MM.1S (cell line): Measurements from ENCODE around the gene DAD1.
"Not testable (repeated sequence)": the region's sequence is repeated elsewhere in the genome, so short reads cannot be mapped to it uniquely, and the experiment has no call there.

ENCODE experiments used
- DNase-seq: peaks from one replicate; pipeline ENCODE4 v3.0.0-alpha.2; 2015
- H2AFZ ChIP-seq: fragments of 300-600 bp; sonication (generic); 2 replicates; pipeline ENCODE4 v1.6.0; 2016; ENCODE audit warnings: antibody characterized with exemption, low read length
- H3F3A ChIP-seq: fragments of 300-600 bp; sonication (generic); 2 replicates; pipeline ENCODE4 v1.6.1; 2016; ENCODE audit warnings: mild to moderate bottlenecking, antibody characterized with exemption, low read length, moderate library complexity, mixed read lengths; ENCODE audit not compliant: insufficient read depth
- H3K27ac ChIP-seq: fragments of 300-600 bp; sonication (generic); 2 replicates; pipeline ENCODE4 v1.5.1; 2016; ENCODE audit warnings: mild to moderate bottlenecking, low read length
- H3K27me3 ChIP-seq: fragments of 300-600 bp; sonication (generic); replicated peaks from 2 replicates; pipeline ENCODE4 v1.6.0; 2016; ENCODE audit warnings: low read length; ENCODE audit not compliant: insufficient read depth
- H3K36me3 ChIP-seq: fragments of 300-600 bp; sonication (generic); replicated peaks from 2 replicates; pipeline ENCODE4 v1.6.1; 2016; ENCODE audit warnings: mild to moderate bottlenecking, low read length, mixed read lengths; ENCODE audit not compliant: insufficient read depth
- H3K4me1 ChIP-seq: fragments of 300-600 bp; sonication (generic); 2 replicates; pipeline ENCODE4 v1.6.1; 2016; ENCODE audit warnings: low read length, mixed read lengths
- H3K4me2 ChIP-seq: fragments of 300-600 bp; sonication (generic); 2 replicates; pipeline ENCODE4 v1.6.0; 2016; ENCODE audit warnings: low read depth, low read length
- H3K4me3 ChIP-seq: fragments of 300-600 bp; sonication (generic); 2 replicates; pipeline ENCODE4 v1.5.1; 2016; ENCODE audit warnings: low read length, mixed read lengths
- H3K79me2 ChIP-seq: fragments of 300-600 bp; sonication (generic); 2 replicates; pipeline ENCODE4 v1.6.1; 2016; ENCODE audit warnings: mixed run types, low read length, mixed read lengths
- H3K9ac ChIP-seq: fragments of 300-600 bp; sonication (generic); 2 replicates; pipeline ENCODE4 v1.6.1; 2016; ENCODE audit warnings: low read length, mixed read lengths
- H3K9me2 ChIP-seq: fragments of 300-600 bp; sonication (generic); replicated peaks from 2 replicates; pipeline ENCODE4 v1.6.1; 2016; ENCODE audit warnings: mild to moderate bottlenecking, low read length, mixed read lengths; ENCODE audit not compliant: insufficient read depth
- H3K9me3 ChIP-seq: fragments of 300-600 bp; sonication (generic); replicated peaks from 2 replicates; pipeline ENCODE4 v1.6.1; 2016; ENCODE audit warnings: mild to moderate bottlenecking, low read length, mixed read lengths; ENCODE audit not compliant: insufficient read depth
- H4K20me1 ChIP-seq: fragments of 300-600 bp; sonication (generic); 2 replicates; pipeline ENCODE4 v1.6.1; 2016; ENCODE audit warnings: mild to moderate bottlenecking, low read length, moderate library complexity, mixed read lengths; ENCODE audit not compliant: insufficient read depth
- EZH2 ChIP-seq: fragments of 300-600 bp; sonication (generic); optimal IDR thresholded peaks from 2 replicates; pipeline ENCODE3; 2017; ENCODE audit warnings: low read depth, mild to moderate bottlenecking, antibody characterized with exemption, low read length, mixed read lengths
- EZH2phosphoT487 ChIP-seq: fragments of 300-600 bp; sonication (generic); IDR thresholded peaks from 2 replicates; pipeline ENCODE4 v1.6.1; 2018; ENCODE audit warnings: antibody characterized with exemption, low read length
- TF ChIP-seq, protein P1 (sequence below): fragments of 300-600 bp; sonication (generic); IDR thresholded peaks from 2 replicates; pipeline ENCODE4 v1.5.1; 2016; ENCODE audit warnings: antibody characterized with exemption, low read length, mixed read lengths

Gene DAD1

DNA sequence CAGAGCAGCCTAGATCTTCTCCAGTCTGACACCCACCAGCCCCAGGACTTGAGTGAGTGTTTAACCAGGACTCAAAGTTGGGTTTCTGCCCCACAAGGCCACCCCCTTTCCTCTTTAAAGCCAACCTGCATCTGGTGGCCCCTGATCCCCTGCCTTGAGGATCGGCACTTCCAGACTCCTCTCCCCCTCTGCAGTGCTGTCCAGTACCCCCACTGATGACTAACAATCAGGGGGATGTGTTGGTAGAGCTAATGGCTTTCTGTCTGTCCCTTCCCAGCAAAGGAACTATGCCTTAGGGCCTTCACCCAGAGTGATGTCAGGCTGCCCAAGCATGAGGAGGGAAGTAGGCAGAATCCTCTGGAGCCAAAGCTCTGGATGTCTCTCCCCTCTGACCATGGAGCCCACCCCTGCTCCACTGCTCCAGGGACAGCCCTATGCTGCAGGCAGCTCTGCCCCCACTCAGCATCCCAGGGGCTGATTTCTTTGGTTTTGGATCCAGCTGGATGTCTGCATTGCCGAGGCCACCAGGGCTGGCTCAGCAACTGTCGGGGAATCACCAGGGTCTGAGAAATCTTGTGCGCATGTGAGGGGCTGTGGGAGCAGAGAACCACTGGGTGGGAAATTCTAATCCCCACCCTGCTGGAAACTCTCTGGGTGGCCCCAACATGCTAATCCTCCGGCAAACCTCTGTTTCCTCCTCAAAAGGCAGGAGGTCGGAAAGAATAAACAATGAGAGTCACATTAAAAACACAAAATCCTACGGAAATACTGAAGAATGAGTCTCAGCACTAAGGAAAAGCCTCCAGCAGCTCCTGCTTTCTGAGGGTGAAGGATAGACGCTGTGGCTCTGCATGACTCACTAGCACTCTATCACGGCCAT is 42.9 kb downstream of the DAD1 start:
- Histone ChIP-seq H3F3A (no peaks in the 10 kb centered on the region), H3K27me3 (no peaks in the 10 kb centered on the region), H3K27ac (no peak overlapping the region), H3K36me3 (no peaks in the 10 kb centered on the region), H3K4me1 (no peaks in the 10 kb centered on the region), H2AFZ (no peak overlapping the region), H3K9ac (no peak overlapping the region), H3K9me2 (no peaks in the 10 kb centered on the region), H3K9me3 (no peaks in the 10 kb centered on the region), H3K4me3 (no peak overlapping the region), H3K79me2 (no peaks in the 10 kb centered on the region), H3K4me2 (no peak overlapping the region), H4K20me1 (no peaks in the 10 kb centered on the region)
- DNase-seq, result no peak
- TF ChIP-seq, protein P1, sequence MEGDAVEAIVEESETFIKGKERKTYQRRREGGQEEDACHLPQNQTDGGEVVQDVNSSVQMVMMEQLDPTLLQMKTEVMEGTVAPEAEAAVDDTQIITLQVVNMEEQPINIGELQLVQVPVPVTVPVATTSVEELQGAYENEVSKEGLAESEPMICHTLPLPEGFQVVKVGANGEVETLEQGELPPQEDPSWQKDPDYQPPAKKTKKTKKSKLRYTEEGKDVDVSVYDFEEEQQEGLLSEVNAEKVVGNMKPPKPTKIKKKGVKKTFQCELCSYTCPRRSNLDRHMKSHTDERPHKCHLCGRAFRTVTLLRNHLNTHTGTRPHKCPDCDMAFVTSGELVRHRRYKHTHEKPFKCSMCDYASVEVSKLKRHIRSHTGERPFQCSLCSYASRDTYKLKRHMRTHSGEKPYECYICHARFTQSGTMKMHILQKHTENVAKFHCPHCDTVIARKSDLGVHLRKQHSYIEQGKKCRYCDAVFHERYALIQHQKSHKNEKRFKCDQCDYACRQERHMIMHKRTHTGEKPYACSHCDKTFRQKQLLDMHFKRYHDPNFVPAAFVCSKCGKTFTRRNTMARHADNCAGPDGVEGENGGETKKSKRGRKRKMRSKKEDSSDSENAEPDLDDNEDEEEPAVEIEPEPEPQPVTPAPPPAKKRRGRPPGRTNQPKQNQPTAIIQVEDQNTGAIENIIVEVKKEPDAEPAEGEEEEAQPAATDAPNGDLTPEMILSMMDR, result no peak
- TF ChIP-seq EZH2 (no peak), EZH2phosphoT487 (no peak)

DNA sequence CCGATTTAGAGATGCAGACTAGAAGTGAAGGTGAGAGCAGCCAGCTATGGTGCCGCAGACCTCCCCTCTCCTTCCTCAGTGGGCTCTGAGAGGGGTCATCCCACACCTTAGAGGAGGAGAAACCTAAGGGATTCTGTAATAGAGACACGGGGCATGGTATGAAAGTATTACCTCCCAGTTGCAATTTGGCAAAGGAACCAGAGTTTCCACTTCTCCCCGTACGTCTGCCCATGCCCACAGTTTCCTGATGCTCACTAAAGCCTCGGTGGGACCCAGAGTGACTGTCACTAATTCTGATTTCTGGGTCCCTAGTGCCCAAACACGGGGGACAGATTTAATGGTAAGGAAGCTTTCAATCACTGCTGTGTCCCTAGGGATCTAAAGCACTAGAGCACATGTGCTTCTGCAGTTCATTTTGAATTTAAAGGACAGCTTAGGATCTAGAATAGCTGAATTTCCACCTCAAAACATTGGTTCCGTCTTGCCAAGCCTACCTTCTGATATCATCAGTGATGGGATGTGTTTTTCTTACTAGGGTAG is 44.1 kb downstream of the DAD1 start:
- H3K4me2 ChIP-seq, result no peak overlapping the region
- H3K27ac ChIP-seq, result no peak overlapping the region
- H3K9ac ChIP-seq, result no peak overlapping the region
- no peaks in the 10 kb centered on the region for H4K20me1 ChIP-seq
- no peaks in the 10 kb centered on the region for H3F3A ChIP-seq
- H3K27me3 ChIP-seq, result no peaks in the 10 kb centered on the region
- H3K4me3 ChIP-seq, result no peak overlapping the region
- no peaks in the 10 kb centered on the region for H3K9me3 ChIP-seq
- no peaks in the 10 kb centered on the region for H3K79me2 ChIP-seq
- H3K4me1 ChIP-seq, result no peaks in the 10 kb centered on the region
- H3K36me3 ChIP-seq, result no peaks in the 10 kb centered on the region
- DNase-seq, result no peak
- no peak overlapping the region for H2AFZ ChIP-seq
- no peaks in the 10 kb centered on the region for H3K9me2 ChIP-seq
- TF ChIP-seq EZH2 (no peak), EZH2phosphoT487 (no peak)
- TF ChIP-seq, protein P1, result no peak

DNA sequence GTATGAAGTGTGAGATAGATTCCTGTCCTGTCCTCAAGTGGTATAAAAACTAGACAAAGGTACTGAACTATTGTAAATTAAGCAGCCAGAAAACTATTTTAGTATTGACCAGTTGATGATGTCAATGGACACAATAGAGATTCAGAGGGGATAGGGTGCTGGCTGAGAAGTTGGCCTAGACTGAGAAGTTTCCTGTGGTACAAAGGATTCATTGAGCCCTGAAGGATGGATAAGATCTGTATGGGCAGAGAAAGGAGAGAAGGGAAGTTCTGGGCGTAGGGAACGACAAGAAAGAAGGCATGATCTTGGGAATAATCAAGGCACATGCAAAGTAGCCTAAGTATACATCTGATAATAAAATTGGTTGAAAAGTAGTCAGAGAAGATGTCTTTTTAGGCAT is 44.6 kb downstream of the DAD1 start:
- H3K9me2 ChIP-seq, result no peaks in the 10 kb centered on the region
- H3K9ac ChIP-seq, result no peak overlapping the region
- TF ChIP-seq, protein P1, result no peak
- TF ChIP-seq EZH2phosphoT487 (no peak), EZH2 (no peak)
- H3F3A ChIP-seq, result no peaks in the 10 kb centered on the region
- no peak overlapping the region for H2AFZ ChIP-seq
- H3K4me1 ChIP-seq, result no peaks in the 10 kb centered on the region
- no peaks in the 10 kb centered on the region for H4K20me1 ChIP-seq
- no peaks in the 10 kb centered on the region for H3K9me3 ChIP-seq
- H3K36me3 ChIP-seq, result no peaks in the 10 kb centered on the region
- H3K27ac ChIP-seq, result no peak overlapping the region
- no peaks in the 10 kb centered on the region for H3K27me3 ChIP-seq
- no peaks in the 10 kb centered on the region for H3K79me2 ChIP-seq
- no peak for DNase-seq
- H3K4me3 ChIP-seq, result no peak overlapping the region
- no peak overlapping the region for H3K4me2 ChIP-seq

DNA sequence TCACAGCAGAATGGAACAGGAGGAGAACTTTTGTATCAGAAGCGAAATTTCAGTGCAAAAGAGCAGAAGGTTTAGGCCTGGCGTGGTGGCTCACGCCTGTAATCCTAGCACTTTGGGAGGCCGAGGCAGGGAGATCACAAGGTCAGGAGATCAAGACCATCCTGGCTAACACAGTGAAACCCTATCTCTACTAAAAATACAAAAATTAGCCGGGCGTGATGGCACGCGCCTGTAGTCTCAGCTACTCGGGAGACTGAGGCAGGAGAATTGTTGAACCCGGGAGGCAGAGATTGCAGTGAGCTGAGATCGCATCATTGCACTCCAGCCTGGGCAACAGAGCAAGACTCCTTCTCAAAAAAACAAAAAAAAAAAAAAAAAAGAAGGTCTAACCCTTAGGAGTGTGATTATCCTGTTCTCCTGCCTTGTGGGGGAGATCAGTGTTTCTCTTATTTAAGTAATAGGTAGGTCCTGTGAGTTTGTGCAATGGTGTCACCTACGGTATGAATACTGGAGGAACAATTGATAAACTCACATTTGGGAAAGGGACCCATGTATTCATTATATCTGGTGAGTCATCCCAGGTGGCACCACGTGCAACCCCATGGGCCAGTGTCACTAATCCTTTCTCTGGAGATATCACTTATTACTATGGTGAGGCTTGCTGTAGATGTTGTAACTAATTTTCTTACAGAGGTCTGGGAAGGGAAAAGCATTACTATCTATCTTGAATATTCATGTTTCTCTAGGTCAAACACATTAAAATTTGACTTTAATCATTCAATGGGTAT is 45.3 kb downstream of the DAD1 start:
- H3K27me3 ChIP-seq, H3K27ac ChIP-seq, H3K79me2 ChIP-seq: not testable (repeated sequence)

More for the DNA sequence above, 45.3 kb downstream of the DAD1 start:
- H4K20me1 ChIP-seq, H3K9ac ChIP-seq, H3K9me3 ChIP-seq, H3F3A ChIP-seq, H2AFZ ChIP-seq, H3K36me3 ChIP-seq, H3K4me3 ChIP-seq, H3K4me1 ChIP-seq, H3K4me2 ChIP-seq, DNase-seq, H3K9me2 ChIP-seq: not testable (repeated sequence)
